Keratinocyte (primary cell): ENCODE data around the gene LYZL1. TPM values are rescaled to one million over a fixed set of nuclear protein-coding genes. Genes with fewer than 3 reads are reported as not detected.

Source experiments
- DNase-seq: peaks from one replicate; pipeline ENCODE4 v3.0.0-alpha.2; 2011; ENCODE audit warnings: low read depth, missing footprints, low spot score
- FAIRE-seq: peaks from 2 replicates; lab custom pipeline; 2011; peaks lifted over from hg19 to GRCh38; lab: Jason Lieb, UNC
- H2AFZ ChIP-seq: 2 replicates; pipeline ENCODE4 v1.6.0; 2012; ENCODE audit warnings: low read length, control low read depth, inconsistent platforms; ENCODE audit not compliant: control insufficient read depth
- H3K27ac ChIP-seq: 2 replicates; pipeline ENCODE4 v1.5.1; 2011; ENCODE audit warnings: low read length; ENCODE audit not compliant: control insufficient read depth, insufficient read depth
- H3K27me3 ChIP-seq: 3 replicates; pipeline ENCODE4 v1.6.0; 2011; ENCODE audit warnings: low read length; ENCODE audit not compliant: control insufficient read depth, insufficient read depth; ENCODE audit errors: extremely low read depth
- H3K36me3 ChIP-seq, 2 experiments: 2 replicates in 1 of 2; 3 replicates in 1 of 2; pipeline ENCODE4 v1.5.1; 2011; ENCODE audit warnings: low read length in 2 of 2, mild to moderate bottlenecking in 1 of 2; ENCODE audit not compliant: control insufficient read depth in 2 of 2, insufficient read depth in 2 of 2; ENCODE audit errors: extremely low read depth in 1 of 2
- H3K4me1 ChIP-seq: 3 replicates; pipeline ENCODE4 v1.5.1; 2011; ENCODE audit warnings: low read length; ENCODE audit not compliant: control insufficient read depth, insufficient read depth; ENCODE audit errors: extremely low read depth
- H3K4me2 ChIP-seq: 3 replicates; pipeline ENCODE4 v1.6.0; 2011; ENCODE audit warnings: low read depth, low read length; ENCODE audit not compliant: control insufficient read depth, insufficient read depth; ENCODE audit errors: extremely low read depth
- H3K4me3 ChIP-seq, 3 experiments: fragments of 200-600 bp in 1 of 3; sonication (generic) in 1 of 3; 2 replicates in 2 of 3; 3 replicates in 1 of 3; pipeline ENCODE4 v1.5.1; 2011 to 2016; ENCODE audit warnings: low read length in 3 of 3, mild to moderate bottlenecking in 3 of 3, control low read depth in 2 of 3, inconsistent platforms in 1 of 3, low read depth in 1 of 3, mixed read lengths in 1 of 3, mixed run types in 1 of 3, moderate library complexity in 1 of 3; ENCODE audit not compliant: control insufficient read depth in 2 of 3, insufficient read depth in 2 of 3; ENCODE audit errors: extremely low read depth in 1 of 3
- H3K79me2 ChIP-seq: 2 replicates; pipeline ENCODE4 v1.6.0; 2012; ENCODE audit warnings: low read length; ENCODE audit not compliant: control insufficient read depth, insufficient read depth
- H3K9ac ChIP-seq: 3 replicates; pipeline ENCODE4 v1.6.0; 2011; ENCODE audit warnings: low read length; ENCODE audit not compliant: control insufficient read depth, insufficient read depth; ENCODE audit errors: extremely low read depth
- H3K9me1 ChIP-seq: 3 replicates; pipeline ENCODE4 v1.6.0; 2011; ENCODE audit warnings: low read length; ENCODE audit not compliant: control insufficient read depth, insufficient read depth; ENCODE audit errors: extremely low read depth
- H3K9me3 ChIP-seq: 2 replicates; pipeline ENCODE4 v1.5.1; 2012; ENCODE audit warnings: low read depth, low read length; ENCODE audit not compliant: control insufficient read depth
- H4K20me1 ChIP-seq: 3 replicates; pipeline ENCODE4 v1.6.0; 2011; ENCODE audit warnings: low read length; ENCODE audit not compliant: control insufficient read depth, insufficient read depth; ENCODE audit errors: extremely low read depth
- CTCF ChIP-seq, 3 experiments: IDR thresholded peaks in 1 of 3; conservative IDR thresholded peaks in 1 of 3; optimal IDR thresholded peaks in 1 of 3; 2 replicates in 2 of 3; 3 replicates in 1 of 3; pipeline versions ENCODE3 to v1.5.1; 2011; ENCODE audit warnings: low read length in 3 of 3, mild to moderate bottlenecking in 3 of 3, moderate library complexity in 2 of 3, control low read depth in 1 of 3, inconsistent platforms in 1 of 3; ENCODE audit not compliant: insufficient read depth in 2 of 3; ENCODE audit errors: extremely low read depth in 1 of 3
- EZH2 ChIP-seq: IDR thresholded peaks from one replicate; pipeline ENCODE4 v1.6.1; 2012; ENCODE audit warnings: inconsistent platforms, mild to moderate bottlenecking, low read length, moderate library complexity
- dilution Hi-C: fragments of 300-500 bp; cut with MboI; formaldehyde crosslinking; loops from one replicate; pipeline ENCODE4 v1.7.0; 2020; ENCODE audit warnings: low sequenced_read_pairs; ENCODE audit not compliant: extremely low pct_ligation_motif_present
- polyA plus RNA-seq, 5 experiments: library from polyadenylated mRNA; depleted of rRNA in 3 of 5; stranded (reverse) in 3 of 5; stranded (forward) in 1 of 5; unstranded in 1 of 5; fragments of >200 nt; gene quantifications; 1 replicate in 1 of 5; 2 replicates in 3 of 5; 3 replicates in 1 of 5; pipeline versions ENCODE4 v1.2.1 to v1.2.3, GENCODE V29; 2011 to 2012; ENCODE audit warnings: missing spikeins in 2 of 5, low read depth in 1 of 5, low replicate concordance in 1 of 5

LYZL1 gene
- polyA plus RNA-seq, 1 donor (not counting 4 experiments of a cell fraction or from before 2014, with no cell fraction given): not detected

- H2AFZ ChIP-seq: no peak overlapping the region
- H3K4me2 ChIP-seq: no peak overlapping the region
- H3K9me1 ChIP-seq: no peaks in the 10 kb centered on the region
- no peaks in the 10 kb centered on the region for H3K4me1 ChIP-seq
- no peaks in the 10 kb centered on the region for H3K27me3 ChIP-seq
- no peak for FAIRE-seq
- H4K20me1 ChIP-seq: no peaks in the 10 kb centered on the region
- H3K79me2 ChIP-seq: no peaks in the 10 kb centered on the region
- no peak overlapping the region for H3K4me3 ChIP-seq
- no peak overlapping the region for H3K27ac ChIP-seq
- TF ChIP-seq EZH2 (no peak), CTCF (optimal IDR thresholded peaks at IDR 0.05 in 1 of 3, IDR thresholded peaks at IDR 0.05 in 1 of 3, conservative IDR thresholded peaks at IDR 0.05 in 1 of 3; ENCODE audit: extremely low read depth in 1 of 3, insufficient read depth in 2 of 3, low read length in 3 of 3) (no peak)
- H3K36me3 ChIP-seq: no peaks in the 10 kb centered on the region
- DNase-seq: no peak
- H3K9me3 ChIP-seq: no peaks in the 10 kb centered on the region
- dilution Hi-C loops: no loop called here
- no peak overlapping the region for H3K9ac ChIP-seq
These were observed 64.4 kb downstream of the LYZL1 start for GRCh38 chr10:29353305-29353704.

- no peaks in the 10 kb centered on the region for H3K9me1 ChIP-seq
- dilution Hi-C loops: no loop called here
- no peak overlapping the region for H3K4me3 ChIP-seq
- H3K27ac ChIP-seq: no peak overlapping the region
- DNase-seq: no peak
- H3K36me3 ChIP-seq: no peaks in the 10 kb centered on the region
- H4K20me1 ChIP-seq: no peaks in the 10 kb centered on the region
- H3K4me2 ChIP-seq: no peak overlapping the region
- no peaks in the 10 kb centered on the region for H3K79me2 ChIP-seq
- no peaks in the 10 kb centered on the region for H3K9me3 ChIP-seq
- no peak for FAIRE-seq
- H3K9ac ChIP-seq: no peak overlapping the region
- no peaks in the 10 kb centered on the region for H3K4me1 ChIP-seq
- H3K27me3 ChIP-seq: no peaks in the 10 kb centered on the region
- TF ChIP-seq EZH2: no peak
- no peak for TF ChIP-seq CTCF (optimal IDR thresholded peaks at IDR 0.05 in 1 of 3, IDR thresholded peaks at IDR 0.05 in 1 of 3, conservative IDR thresholded peaks at IDR 0.05 in 1 of 3; ENCODE audit: extremely low read depth in 1 of 3, insufficient read depth in 2 of 3, low read length in 3 of 3)
- no peak overlapping the region for H2AFZ ChIP-seq
These were observed 65.2 kb downstream of the LYZL1 start for GRCh38 chr10:29353887-29354561.
